NCI-H2196 treated with DMSO at 0.1 percent for 48 hours (cell line): ENCODE measurements around the gene ANKRD28.
"Not testable (repeated sequence)": the region's sequence is repeated elsewhere in the genome, so short reads cannot be mapped to it uniquely, and the experiment has no call there.

Experiments
- DNase-seq: peaks from one replicate; lab custom pipeline; 2025; ENCODE audit not compliant: unreplicated experiment; lab: John Stamatoyannopoulos, UW

ANKRD28 gene

GRCh38 chr3:15797642-15798303 is at the start of gene ANKRD28:
Gene ANKRD28, minus strand, starts transcription at chr3:15797979. Its CDS starts 1,458 bp downstream, at chr3:15796521.
- DNase-seq, result no peak

- no peak for DNase-seq
These were observed 49.5 kb upstream of the ANKRD28 start for GRCh38 chr3:15847239-15847638.

GRCh38 chr3:15846606-15847005 is 48.8 kb upstream of the ANKRD28 start:
- no peak for DNase-seq

GRCh38 chr3:15845475-15845874 is 47.7 kb upstream of the ANKRD28 start:
- no peak for DNase-seq

- no peak for DNase-seq
These were observed 47.1 kb upstream of the ANKRD28 start for GRCh38 chr3:15844889-15845288.

GRCh38 chr3:15841091-15841973 is 43.6 kb upstream of the ANKRD28 start:
- DNase-seq, result not testable (repeated sequence)

GRCh38 chr3:15839568-15839967 is 41.8 kb upstream of the ANKRD28 start:
- no peak for DNase-seq

GRCh38 chr3:15831927-15832326 is 34.1 kb upstream of the ANKRD28 start:
- no peak for DNase-seq

- DNase-seq, result no peak
These were observed 27.2 kb upstream of the ANKRD28 start for GRCh38 chr3:15825016-15825415.

- no peak for DNase-seq
These were observed 25.3 kb upstream of the ANKRD28 start for GRCh38 chr3:15823092-15823491.

GRCh38 chr3:15822281-15822680 is 24.5 kb upstream of the ANKRD28 start:
- DNase-seq, result no peak

GRCh38 chr3:15820911-15821310 is 23.1 kb upstream of the ANKRD28 start:
- DNase-seq, result no peak

- no peak for DNase-seq
These were observed 21.8 kb upstream of the ANKRD28 start for GRCh38 chr3:15819576-15819975.

GRCh38 chr3:15819043-15819442 is 21.3 kb upstream of the ANKRD28 start:
- DNase-seq, result no peak

GRCh38 chr3:15815696-15816095 is 17.9 kb upstream of the ANKRD28 start:
- no peak for DNase-seq

- DNase-seq, result not testable (repeated sequence)
These were observed 15.3 kb upstream of the ANKRD28 start for GRCh38 chr3:15813079-15813478.

- no peak for DNase-seq
These were observed 14.4 kb upstream of the ANKRD28 start for GRCh38 chr3:15812183-15812582.

GRCh38 chr3:15810702-15811101 is 12.9 kb upstream of the ANKRD28 start:
- no peak for DNase-seq

GRCh38 chr3:15809313-15809712 is 11.5 kb upstream of the ANKRD28 start:
- DNase-seq, result no peak

- DNase-seq, result no peak
These were observed 11.0 kb upstream of the ANKRD28 start for GRCh38 chr3:15808679-15809310.

GRCh38 chr3:15805756-15806266 is 8.0 kb upstream of the ANKRD28 start:
- no peak for DNase-seq
